ENCODE measurements around the gene SDC3.

The SDC3 gene

DNA sequence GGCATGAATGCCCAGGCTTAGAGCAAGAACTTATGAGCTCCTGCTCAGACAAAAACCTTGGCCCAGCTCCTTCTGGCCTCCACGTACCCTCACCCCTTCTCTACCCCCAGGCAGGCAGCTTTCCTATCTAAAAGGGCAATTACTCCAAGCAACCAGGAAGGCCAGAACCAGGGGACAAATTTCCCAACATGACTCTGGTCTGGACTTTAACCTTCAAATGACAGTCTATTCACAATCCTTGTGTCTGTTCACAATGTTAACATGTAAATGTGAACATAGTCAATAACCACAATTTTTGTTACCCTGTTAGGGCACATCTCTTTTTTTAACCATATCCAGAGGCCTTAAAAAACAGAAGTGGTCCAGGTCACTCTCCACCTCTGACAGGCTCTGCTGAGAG, 86.6 kb downstream of the SDC3 start:
- WGBS, 2 experiments = 88% methylated on average over 1 of the region's 1 CpG
- peaks cover 9% of the 10 kb centered on the region for H3K27me3 ChIP-seq (ENCODE audit: control insufficient read depth, insufficient read depth, low read length, poor library complexity, severe bottlenecking)
- no peaks in the 10 kb centered on the region for H3K9me3 ChIP-seq (ENCODE audit: control insufficient read depth, low read length)
- no peak overlapping the region for H3K27ac ChIP-seq (ENCODE audit: insufficient read depth, low read depth, low read length, poor library complexity, severe bottlenecking)
- peaks cover 47% of the 10 kb centered on the region for H3K4me1 ChIP-seq (ENCODE audit: control insufficient read depth, insufficient read depth, low read length)
- H3K4me3 ChIP-seq (ENCODE audit: insufficient read depth, low read depth, low read length) = no peak overlapping the region
- no peaks in the 10 kb centered on the region for H3K36me3 ChIP-seq (ENCODE audit: control insufficient read depth, insufficient read depth, low read length)

DNA sequence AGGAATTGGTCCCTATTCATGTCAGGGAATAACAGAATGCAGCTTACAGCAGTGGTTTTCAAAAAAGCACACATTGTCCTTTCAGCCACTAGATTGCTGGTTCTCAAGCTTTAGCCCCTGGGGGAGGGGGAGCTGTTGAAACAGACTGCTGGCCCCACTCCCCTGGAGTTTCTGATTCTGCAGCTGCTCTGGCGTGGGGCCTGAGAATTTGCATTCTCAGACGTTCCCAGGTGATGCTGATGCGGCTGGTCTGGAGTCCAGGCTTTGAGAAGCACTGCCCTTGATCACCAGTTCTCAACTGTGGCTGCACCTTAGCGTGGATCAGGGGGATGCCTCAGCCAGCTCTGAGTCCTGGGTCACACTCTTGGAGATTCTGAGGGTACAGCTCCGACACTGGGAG, 88.3 kb downstream of the SDC3 start:
- WGBS, 2 experiments = 86% methylated on average over 5 of the region's 5 CpGs
- Histone ChIP-seq H3K27me3 (ENCODE audit: control insufficient read depth, insufficient read depth, low read length, poor library complexity, severe bottlenecking) (peaks cover 5% of the 10 kb centered on the region), H3K36me3 (ENCODE audit: control insufficient read depth, insufficient read depth, low read length) (no peaks in the 10 kb centered on the region), H3K4me1 (ENCODE audit: control insufficient read depth, insufficient read depth, low read length) (peaks cover 59% of the 10 kb centered on the region), H3K27ac (ENCODE audit: insufficient read depth, low read depth, low read length, poor library complexity, severe bottlenecking) (no peak overlapping the region), H3K9me3 (ENCODE audit: control insufficient read depth, low read length) (no peaks in the 10 kb centered on the region), H3K4me3 (ENCODE audit: insufficient read depth, low read depth, low read length) (no peak overlapping the region)

Data from ectodermal cell (in vitro differentiated cells).